GM23338 (cell line): ENCODE results near the gene PTPRN2. TPM values are rescaled to one million over a fixed set of nuclear protein-coding genes. Genes with fewer than 3 reads are reported as not detected.

Experiments
- ATAC-seq: fragments of 200-7000 bp; cut with Tn5 transposase; 3 replicates; pipeline ENCODE4 v1.9.1; 2020
- DNase-seq: peaks from one replicate; pipeline ENCODE4 v3.0.0-alpha.2; 2015; ENCODE audit warnings: low spot score
- H2AFZ ChIP-seq: fragments of 200-600 bp; sonication (generic); 2 replicates; pipeline ENCODE4 v1.8.0; 2016; ENCODE audit warnings: antibody characterized with exemption, mild to moderate bottlenecking, moderate library complexity
- H3F3A ChIP-seq: fragments of 200-600 bp; sonication (generic); replicated peaks from 2 replicates; pipeline ENCODE4 v1.8.0; 2017; ENCODE audit warnings: antibody characterized with exemption, mixed run types, low read depth
- H3K27ac ChIP-seq: fragments of 200-600 bp; sonication (generic); 2 replicates; pipeline ENCODE4 v1.6.1; 2016; ENCODE audit warnings: low read depth
- H3K27me3 ChIP-seq: fragments of 200-600 bp; sonication (generic); 2 replicates; pipeline ENCODE4 v1.8.0; 2016; ENCODE audit warnings: mild to moderate bottlenecking, mixed run types, moderate library complexity; ENCODE audit not compliant: insufficient read depth
- H3K36me3 ChIP-seq: fragments of 200-600 bp; sonication (generic); 2 replicates; pipeline ENCODE4 v1.8.0; 2016; ENCODE audit warnings: mild to moderate bottlenecking; ENCODE audit not compliant: insufficient read depth
- H3K4me1 ChIP-seq: fragments of 200-600 bp; sonication (generic); 2 replicates; pipeline ENCODE4 v1.8.0; 2016; ENCODE audit warnings: mild to moderate bottlenecking, moderate library complexity; ENCODE audit not compliant: insufficient read depth
- H3K4me2 ChIP-seq: fragments of 200-600 bp; sonication (generic); 2 replicates; pipeline ENCODE4 v1.7.1; 2017; ENCODE audit warnings: mixed run types
- H3K4me3 ChIP-seq: fragments of 200-600 bp; sonication (generic); 2 replicates; pipeline ENCODE4 v1.6.1; 2016; ENCODE audit warnings: mixed run types
- H3K79me2 ChIP-seq: fragments of 200-600 bp; sonication (generic); replicated peaks from 2 replicates; pipeline ENCODE4 v1.8.0; 2017; ENCODE audit warnings: mild to moderate bottlenecking; ENCODE audit not compliant: insufficient read depth
- H3K9me2 ChIP-seq: fragments of 200-600 bp; sonication (generic); 2 replicates; pipeline ENCODE4 v1.8.0; 2017; ENCODE audit not compliant: insufficient read depth
- H4K20me1 ChIP-seq: fragments of 200-600 bp; sonication (generic); replicated peaks from 2 replicates; pipeline ENCODE4 v1.8.0; 2017; ENCODE audit warnings: mild to moderate bottlenecking; ENCODE audit not compliant: insufficient read depth
- H3K27ac Mint-ChIP-seq: 2 replicates; pipeline ENCODE4 v1.8.0; 2020; ENCODE audit warnings: inconsistent platforms, mild to moderate bottlenecking, moderate library complexity, mixed read lengths
- H3K27me3 Mint-ChIP-seq: 3 replicates; pipeline ENCODE4 v1.8.0; 2022; ENCODE audit warnings: low read depth, mild to moderate bottlenecking, moderate library complexity, mixed read lengths, inconsistent platforms; ENCODE audit not compliant: insufficient read depth, poor library complexity
- H3K36me3 Mint-ChIP-seq: 3 replicates; pipeline ENCODE4 v1.8.0; 2021; ENCODE audit warnings: low read depth, mild to moderate bottlenecking, inconsistent platforms, moderate library complexity, mixed read lengths
- H3K4me1 Mint-ChIP-seq: 3 replicates; pipeline ENCODE4 v1.8.0; 2020; ENCODE audit warnings: mild to moderate bottlenecking, inconsistent platforms, mixed read lengths
- H3K4me3 Mint-ChIP-seq: 3 replicates; pipeline ENCODE4 v1.8.0; 2021; ENCODE audit warnings: moderate library complexity, mild to moderate bottlenecking, inconsistent platforms, mixed read lengths
- H3K9me3 Mint-ChIP-seq: 3 replicates; pipeline ENCODE4 v1.8.0; 2020; ENCODE audit warnings: moderate library complexity, mild to moderate bottlenecking, inconsistent platforms, mixed read lengths
- CREB1 ChIP-seq: fragments of 250-450 bp; sonication (Bioruptor Pico); IDR thresholded peaks from 2 replicates; pipeline ENCODE4 v1.5.0; 2020; ENCODE audit warnings: low read depth, mild to moderate bottlenecking, moderate library complexity
- EZH2 ChIP-seq: fragments of 200-600 bp; sonication (generic); IDR thresholded peaks from one replicate; pipeline ENCODE4 v1.8.0; 2017; ENCODE audit warnings: antibody characterized with exemption, mild to moderate bottlenecking, low read depth; ENCODE audit not compliant: unreplicated experiment
- EZH2phosphoT487 ChIP-seq: fragments of 200-600 bp; sonication (generic); IDR thresholded peaks from one replicate; pipeline ENCODE4 v1.8.1; 2018; ENCODE audit warnings: antibody characterized with exemption; ENCODE audit not compliant: unreplicated experiment
- NANOG ChIP-seq: IDR thresholded peaks from 2 replicates; pipeline ENCODE4 v1.6.1; 2016; ENCODE audit warnings: antibody characterized with exemption, borderline replicate concordance
- POLR2AphosphoS5 ChIP-seq: IDR thresholded peaks from 2 replicates; pipeline ENCODE4 v1.6.1; 2016; ENCODE audit warnings: antibody characterized with exemption, low read depth
- STAT1 ChIP-seq: IDR thresholded peaks from one replicate; pipeline ENCODE4 v1.6.1; 2016; ENCODE audit warnings: antibody characterized with exemption; ENCODE audit not compliant: unreplicated experiment
- ZNF114 ChIP-seq: fragments of 250-450 bp; sonication (Bioruptor Pico); IDR thresholded peaks from 2 replicates; pipeline ENCODE4 v1.5.0; 2020; ENCODE audit warnings: mild to moderate bottlenecking, moderate library complexity
- ZNF331 ChIP-seq: fragments of 250-450 bp; sonication (Bioruptor Pico); IDR thresholded peaks from 2 replicates; pipeline ENCODE4 v1.5.0; 2020; ENCODE audit warnings: low read depth, mild to moderate bottlenecking, moderate library complexity
- polyA plus RNA-seq: library from polyadenylated mRNA; unstranded; fragments of >200 nt; fragmentation: Nextera tagmentation; extraction: Ambion mirVana; gene quantifications from 2 replicates; pipeline ENCODE4 v1.2.1, GENCODE V29; 2016
- total RNA-seq: library from RNA; depleted of rRNA; stranded (reverse); fragments of >200 nt; shearing (Covaris generic); gene quantifications from 2 replicates; pipeline ENCODE4 v1.2.3, GENCODE V29; 2014
- TF ChIP-seq, protein P1 (sequence below): fragments of 250-450 bp; sonication (Bioruptor Pico); IDR thresholded peaks from 2 replicates; pipeline ENCODE4 v1.5.0; 2020; ENCODE audit warnings: mild to moderate bottlenecking, moderate library complexity
- TF ChIP-seq, protein P2 (sequence below): IDR thresholded peaks from one replicate; pipeline ENCODE4 v1.6.1; 2018; ENCODE audit warnings: antibody characterized with exemption; ENCODE audit not compliant: unreplicated experiment
- TF ChIP-seq, protein P3 (sequence below), 2 experiments: fragments of 200-600 bp in 1 of 2; sonication (generic) in 1 of 2; conservative IDR thresholded peaks; 2 replicates each; pipeline versions ENCODE4 v1.5.1 to v1.6.1; 2016 to 2017; ENCODE audit warnings: antibody characterized with exemption in 2 of 2, low read depth in 2 of 2, mild to moderate bottlenecking in 2 of 2, moderate library complexity in 1 of 2

The PTPRN2 gene
- total and polyA plus RNA-seq, 2 experiments from 2014 or later = 0.87 to 4.0 TPM

DNA sequence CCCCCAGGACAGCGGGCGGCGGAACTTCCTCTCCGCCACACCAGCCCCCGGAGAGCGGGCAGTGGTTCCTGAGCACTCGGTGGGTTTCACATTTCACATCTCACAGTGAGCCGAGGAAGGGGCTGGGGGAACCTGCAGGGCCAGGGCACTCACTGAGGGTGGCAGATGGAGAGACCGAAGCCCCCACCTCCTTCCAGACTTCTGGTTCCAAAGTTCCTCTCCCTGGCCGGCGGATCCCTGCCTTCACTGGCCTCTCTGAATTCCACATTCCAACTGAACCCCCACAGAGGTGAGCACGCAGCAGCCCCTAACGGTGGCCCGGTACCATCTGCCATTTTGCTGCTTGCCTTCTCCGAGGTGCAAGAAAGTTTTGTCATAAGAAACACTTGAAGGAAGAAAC lies 461.0 kb downstream of the PTPRN2 start (continued):
- TF ChIP-seq, protein P1, sequence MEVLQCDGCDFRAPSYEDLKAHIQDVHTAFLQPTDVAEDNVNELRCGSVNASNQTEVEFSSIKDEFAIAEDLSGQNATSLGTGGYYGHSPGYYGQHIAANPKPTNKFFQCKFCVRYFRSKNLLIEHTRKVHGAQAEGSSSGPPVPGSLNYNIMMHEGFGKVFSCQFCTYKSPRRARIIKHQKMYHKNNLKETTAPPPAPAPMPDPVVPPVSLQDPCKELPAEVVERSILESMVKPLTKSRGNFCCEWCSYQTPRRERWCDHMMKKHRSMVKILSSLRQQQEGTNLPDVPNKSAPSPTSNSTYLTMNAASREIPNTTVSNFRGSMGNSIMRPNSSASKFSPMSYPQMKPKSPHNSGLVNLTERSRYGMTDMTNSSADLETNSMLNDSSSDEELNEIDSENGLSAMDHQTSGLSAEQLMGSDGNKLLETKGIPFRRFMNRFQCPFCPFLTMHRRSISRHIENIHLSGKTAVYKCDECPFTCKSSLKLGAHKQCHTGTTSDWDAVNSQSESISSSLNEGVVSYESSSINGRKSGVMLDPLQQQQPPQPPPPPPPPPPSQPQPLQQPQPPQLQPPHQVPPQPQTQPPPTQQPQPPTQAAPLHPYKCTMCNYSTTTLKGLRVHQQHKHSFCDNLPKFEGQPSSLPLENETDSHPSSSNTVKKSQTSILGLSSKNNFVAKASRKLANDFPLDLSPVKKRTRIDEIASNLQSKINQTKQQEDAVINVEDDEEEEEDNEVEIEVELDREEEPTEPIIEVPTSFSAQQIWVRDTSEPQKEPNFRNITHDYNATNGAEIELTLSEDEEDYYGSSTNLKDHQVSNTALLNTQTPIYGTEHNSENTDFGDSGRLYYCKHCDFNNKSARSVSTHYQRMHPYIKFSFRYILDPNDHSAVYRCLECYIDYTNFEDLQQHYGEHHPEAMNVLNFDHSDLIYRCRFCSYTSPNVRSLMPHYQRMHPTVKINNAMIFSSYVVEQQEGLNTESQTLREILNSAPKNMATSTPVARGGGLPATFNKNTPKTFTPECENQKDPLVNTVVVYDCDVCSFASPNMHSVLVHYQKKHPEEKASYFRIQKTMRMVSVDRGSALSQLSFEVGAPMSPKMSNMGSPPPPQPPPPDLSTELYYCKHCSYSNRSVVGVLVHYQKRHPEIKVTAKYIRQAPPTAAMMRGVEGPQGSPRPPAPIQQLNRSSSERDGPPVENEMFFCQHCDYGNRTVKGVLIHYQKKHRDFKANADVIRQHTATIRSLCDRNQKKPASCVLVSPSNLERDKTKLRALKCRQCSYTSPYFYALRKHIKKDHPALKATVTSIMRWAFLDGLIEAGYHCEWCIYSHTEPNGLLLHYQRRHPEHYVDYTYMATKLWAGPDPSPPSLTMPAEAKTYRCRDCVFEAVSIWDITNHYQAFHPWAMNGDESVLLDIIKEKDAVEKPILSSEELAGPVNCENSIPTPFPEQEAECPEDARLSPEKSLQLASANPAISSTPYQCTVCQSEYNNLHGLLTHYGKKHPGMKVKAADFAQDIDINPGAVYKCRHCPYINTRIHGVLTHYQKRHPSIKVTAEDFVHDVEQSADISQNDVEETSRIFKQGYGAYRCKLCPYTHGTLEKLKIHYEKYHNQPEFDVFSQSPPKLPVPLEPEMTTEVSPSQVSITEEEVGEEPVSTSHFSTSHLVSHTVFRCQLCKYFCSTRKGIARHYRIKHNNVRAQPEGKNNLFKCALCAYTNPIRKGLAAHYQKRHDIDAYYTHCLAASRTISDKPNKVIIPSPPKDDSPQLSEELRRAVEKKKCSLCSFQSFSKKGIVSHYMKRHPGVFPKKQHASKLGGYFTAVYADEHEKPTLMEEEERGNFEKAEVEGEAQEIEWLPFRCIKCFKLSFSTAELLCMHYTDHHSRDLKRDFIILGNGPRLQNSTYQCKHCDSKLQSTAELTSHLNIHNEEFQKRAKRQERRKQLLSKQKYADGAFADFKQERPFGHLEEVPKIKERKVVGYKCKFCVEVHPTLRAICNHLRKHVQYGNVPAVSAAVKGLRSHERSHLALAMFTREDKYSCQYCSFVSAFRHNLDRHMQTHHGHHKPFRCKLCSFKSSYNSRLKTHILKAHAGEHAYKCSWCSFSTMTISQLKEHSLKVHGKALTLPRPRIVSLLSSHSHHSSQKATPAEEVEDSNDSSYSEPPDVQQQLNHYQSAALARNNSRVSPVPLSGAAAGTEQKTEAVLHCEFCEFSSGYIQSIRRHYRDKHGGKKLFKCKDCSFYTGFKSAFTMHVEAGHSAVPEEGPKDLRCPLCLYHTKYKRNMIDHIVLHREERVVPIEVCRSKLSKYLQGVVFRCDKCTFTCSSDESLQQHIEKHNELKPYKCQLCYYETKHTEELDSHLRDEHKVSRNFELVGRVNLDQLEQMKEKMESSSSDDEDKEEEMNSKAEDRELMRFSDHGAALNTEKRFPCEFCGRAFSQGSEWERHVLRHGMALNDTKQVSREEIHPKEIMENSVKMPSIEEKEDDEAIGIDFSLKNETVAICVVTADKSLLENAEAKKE (CRISPR knock-in tag) = no peak

GRCh38 chr7:158125721-158126120 lies 461.9 kb downstream of the PTPRN2 start:
- no peak overlapping the region for H3K4me3 Mint-ChIP-seq
- H3K27ac Mint-ChIP-seq = no peak overlapping the region
- H4K20me1 ChIP-seq = no peaks in the 10 kb centered on the region
- H3K9me3 Mint-ChIP-seq = peaks cover 51% of the 10 kb centered on the region
- no peaks in the 10 kb centered on the region for H3K4me1 Mint-ChIP-seq
- no peak overlapping the region for H2AFZ ChIP-seq
- H3F3A ChIP-seq = peaks cover 3% of the 10 kb centered on the region; the same call in 1 of the 2 replicates
- H3K79me2 ChIP-seq = no peaks in the 10 kb centered on the region
- ATAC-seq (no peak), DNase-seq (no peak)
- H3K36me3 ChIP-seq = peaks cover 4% of the 10 kb centered on the region; the same call in 1 of the 2 replicates
- no peaks in the 10 kb centered on the region for H3K27me3 ChIP-seq
- no peak overlapping the region for H3K4me3 ChIP-seq
- peaks cover 50% of the 10 kb centered on the region for H3K36me3 Mint-ChIP-seq
- no peaks in the 10 kb centered on the region for H3K9me2 ChIP-seq
- no peak overlapping the region for H3K4me2 ChIP-seq
- H3K4me1 ChIP-seq = no peaks in the 10 kb centered on the region
- no peak overlapping the region for H3K27ac ChIP-seq
- H3K27me3 Mint-ChIP-seq = peaks cover 7% of the 10 kb centered on the region
- TF ChIP-seq NANOG = no peak
- TF ChIP-seq CREB1 (CRISPR knock-in tag) = no peak
- TF ChIP-seq, protein P2, sequence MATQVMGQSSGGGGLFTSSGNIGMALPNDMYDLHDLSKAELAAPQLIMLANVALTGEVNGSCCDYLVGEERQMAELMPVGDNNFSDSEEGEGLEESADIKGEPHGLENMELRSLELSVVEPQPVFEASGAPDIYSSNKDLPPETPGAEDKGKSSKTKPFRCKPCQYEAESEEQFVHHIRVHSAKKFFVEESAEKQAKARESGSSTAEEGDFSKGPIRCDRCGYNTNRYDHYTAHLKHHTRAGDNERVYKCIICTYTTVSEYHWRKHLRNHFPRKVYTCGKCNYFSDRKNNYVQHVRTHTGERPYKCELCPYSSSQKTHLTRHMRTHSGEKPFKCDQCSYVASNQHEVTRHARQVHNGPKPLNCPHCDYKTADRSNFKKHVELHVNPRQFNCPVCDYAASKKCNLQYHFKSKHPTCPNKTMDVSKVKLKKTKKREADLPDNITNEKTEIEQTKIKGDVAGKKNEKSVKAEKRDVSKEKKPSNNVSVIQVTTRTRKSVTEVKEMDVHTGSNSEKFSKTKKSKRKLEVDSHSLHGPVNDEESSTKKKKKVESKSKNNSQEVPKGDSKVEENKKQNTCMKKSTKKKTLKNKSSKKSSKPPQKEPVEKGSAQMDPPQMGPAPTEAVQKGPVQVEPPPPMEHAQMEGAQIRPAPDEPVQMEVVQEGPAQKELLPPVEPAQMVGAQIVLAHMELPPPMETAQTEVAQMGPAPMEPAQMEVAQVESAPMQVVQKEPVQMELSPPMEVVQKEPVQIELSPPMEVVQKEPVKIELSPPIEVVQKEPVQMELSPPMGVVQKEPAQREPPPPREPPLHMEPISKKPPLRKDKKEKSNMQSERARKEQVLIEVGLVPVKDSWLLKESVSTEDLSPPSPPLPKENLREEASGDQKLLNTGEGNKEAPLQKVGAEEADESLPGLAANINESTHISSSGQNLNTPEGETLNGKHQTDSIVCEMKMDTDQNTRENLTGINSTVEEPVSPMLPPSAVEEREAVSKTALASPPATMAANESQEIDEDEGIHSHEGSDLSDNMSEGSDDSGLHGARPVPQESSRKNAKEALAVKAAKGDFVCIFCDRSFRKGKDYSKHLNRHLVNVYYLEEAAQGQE = no peak
- TF ChIP-seq, protein P3, sequence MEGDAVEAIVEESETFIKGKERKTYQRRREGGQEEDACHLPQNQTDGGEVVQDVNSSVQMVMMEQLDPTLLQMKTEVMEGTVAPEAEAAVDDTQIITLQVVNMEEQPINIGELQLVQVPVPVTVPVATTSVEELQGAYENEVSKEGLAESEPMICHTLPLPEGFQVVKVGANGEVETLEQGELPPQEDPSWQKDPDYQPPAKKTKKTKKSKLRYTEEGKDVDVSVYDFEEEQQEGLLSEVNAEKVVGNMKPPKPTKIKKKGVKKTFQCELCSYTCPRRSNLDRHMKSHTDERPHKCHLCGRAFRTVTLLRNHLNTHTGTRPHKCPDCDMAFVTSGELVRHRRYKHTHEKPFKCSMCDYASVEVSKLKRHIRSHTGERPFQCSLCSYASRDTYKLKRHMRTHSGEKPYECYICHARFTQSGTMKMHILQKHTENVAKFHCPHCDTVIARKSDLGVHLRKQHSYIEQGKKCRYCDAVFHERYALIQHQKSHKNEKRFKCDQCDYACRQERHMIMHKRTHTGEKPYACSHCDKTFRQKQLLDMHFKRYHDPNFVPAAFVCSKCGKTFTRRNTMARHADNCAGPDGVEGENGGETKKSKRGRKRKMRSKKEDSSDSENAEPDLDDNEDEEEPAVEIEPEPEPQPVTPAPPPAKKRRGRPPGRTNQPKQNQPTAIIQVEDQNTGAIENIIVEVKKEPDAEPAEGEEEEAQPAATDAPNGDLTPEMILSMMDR (conservative IDR thresholded peaks at IDR 0.05; ENCODE audit: low read depth in 2 of 2) = no peak
- TF ChIP-seq ZNF114 (CRISPR knock-in tag) = no peak
- no peak for TF ChIP-seq EZH2phosphoT487
- TF ChIP-seq ZNF331 (CRISPR knock-in tag) = no peak
- no peak for TF ChIP-seq STAT1
- no peak for TF ChIP-seq POLR2AphosphoS5
- no peak for TF ChIP-seq EZH2
